SK-N-SH (cell line): ENCODE results near the gene HIBADH. TPM values are rescaled to one million over a fixed set of nuclear protein-coding genes. Genes with fewer than 3 reads are reported as not detected.

Source experiments
- CTCF ChIA-PET: fragments of 300-600, 350-600 bp; formaldehyde crosslinking; extraction: SDS; loops from one replicate; lab custom pipeline; 2021; lab: Yijun Ruan, JAX
- POLR2A ChIA-PET: fragments of 350-600 bp; sonication (Branson Sonifier 250); formaldehyde crosslinking; extraction: SDS; loops from one replicate; lab custom pipeline; 2020; ENCODE audit warnings: antibody characterized with exemption, inconsistent platforms; lab: Yijun Ruan, JAX
- DNase-seq: peaks from one replicate; pipeline ENCODE4 v3.0.0; 2012
- H2AFZ ChIP-seq: fragments of 200-600 bp; sonication (generic); 2 replicates; pipeline ENCODE4 v1.8.1; 2016; ENCODE audit warnings: antibody characterized with exemption, mild to moderate bottlenecking, low read depth
- H3F3A ChIP-seq: fragments of 200-600 bp; sonication (generic); replicated peaks from 2 replicates; pipeline ENCODE3; 2016; ENCODE audit warnings: antibody characterized with exemption, mild to moderate bottlenecking; ENCODE audit not compliant: insufficient read depth
- H3K27ac ChIP-seq, 2 experiments: fragments of 200-500 bp in 1 of 2; fragments of 200-600 bp in 1 of 2; sonication (Bioruptor generic) in 1 of 2; sonication (generic), shearing (Covaris generic) in 1 of 2; 2 replicates each; pipeline versions ENCODE4 v1.5.1 to v1.6.1; 2014 to 2016; ENCODE audit warnings: low read depth in 2 of 2, inconsistent platforms in 1 of 2, low read length in 1 of 2, mild to moderate bottlenecking in 1 of 2, mixed read lengths in 1 of 2
- H3K27me3 ChIP-seq: fragments of 200-600 bp; sonication (generic), shearing (Covaris generic); 2 replicates; pipeline ENCODE4 v1.6.1; 2016; ENCODE audit warnings: mixed run types; ENCODE audit not compliant: insufficient read depth
- H3K36me3 ChIP-seq, 2 experiments: fragments of 200-500 bp in 1 of 2; fragments of 200-600 bp in 1 of 2; sonication (Bioruptor generic) in 1 of 2; sonication (generic) in 1 of 2; replicated peaks in 1 of 2; 2 replicates each; pipeline versions ENCODE3 to v1.5.1; 2014 to 2016; ENCODE audit warnings: low read length in 1 of 2, mild to moderate bottlenecking in 1 of 2; ENCODE audit not compliant: insufficient read depth in 2 of 2, control insufficient read depth in 1 of 2
- H3K4me1 ChIP-seq, 2 experiments: fragments of 200-500 bp in 1 of 2; fragments of 200-600 bp in 1 of 2; sonication (Bioruptor generic) in 1 of 2; sonication (generic), shearing (Covaris generic) in 1 of 2; 2 replicates each; pipeline versions ENCODE4 v1.5.1 to v1.6.1; 2014 to 2016; ENCODE audit warnings: low read depth in 1 of 2, low read length in 1 of 2, mixed run types in 1 of 2; ENCODE audit not compliant: insufficient read depth in 2 of 2, control insufficient read depth in 1 of 2
- H3K4me2 ChIP-seq: fragments of 200-600 bp; sonication (generic), shearing (Covaris generic); 2 replicates; pipeline ENCODE4 v1.6.1; 2017; ENCODE audit warnings: mixed run types
- H3K4me3 ChIP-seq, 2 experiments: fragments of 200-500 bp in 1 of 2; fragments of 200-600 bp in 1 of 2; sonication (Bioruptor generic) in 1 of 2; sonication (generic), shearing (Covaris generic) in 1 of 2; 2 replicates each; pipeline versions ENCODE4 v1.5.1 to v1.8.1; 2014 to 2016; ENCODE audit warnings: low read depth in 2 of 2, inconsistent platforms in 1 of 2, low read length in 1 of 2, mild to moderate bottlenecking in 1 of 2, mixed read lengths in 1 of 2, moderate library complexity in 1 of 2
- H3K79me2 ChIP-seq: fragments of 200-600 bp; sonication (generic); 2 replicates; pipeline ENCODE4 v1.8.1; 2017; ENCODE audit warnings: mild to moderate bottlenecking; ENCODE audit not compliant: insufficient read depth
- H3K9ac ChIP-seq: fragments of 200-600 bp; sonication (generic); 2 replicates; pipeline ENCODE4 v1.6.1; 2017; ENCODE audit warnings: mixed run types
- H3K9me2 ChIP-seq: fragments of 200-600 bp; sonication (generic); 2 replicates; pipeline ENCODE4 v1.6.1; 2017; ENCODE audit warnings: mixed run types
- H3K9me3 ChIP-seq: fragments of 200-600 bp; sonication (generic); 2 replicates; pipeline ENCODE4 v1.6.1; 2017; ENCODE audit warnings: mixed run types, mild to moderate bottlenecking, moderate library complexity
- H4K20me1 ChIP-seq: fragments of 200-600 bp; sonication (generic); 2 replicates; pipeline ENCODE4 v1.6.1; 2017; ENCODE audit warnings: mild to moderate bottlenecking, mixed run types; ENCODE audit not compliant: insufficient read depth
- CHD2 ChIP-seq: fragments of 150-350 bp; IDR thresholded peaks from 2 replicates; pipeline ENCODE4 v1.6.1; 2018; ENCODE audit warnings: low read length; ENCODE audit not compliant: partially characterized antibody
- EZH2phosphoT487 ChIP-seq: fragments of 200-600 bp; sonication (generic); IDR thresholded peaks from 2 replicates; pipeline ENCODE4 v1.6.1; 2017; ENCODE audit warnings: low read depth, mixed run types, mild to moderate bottlenecking, antibody characterized with exemption, moderate library complexity, borderline replicate concordance
- FOXJ3 ChIP-seq: sonication (generic); formaldehyde crosslinking; IDR thresholded peaks from 2 replicates; pipeline ENCODE4 v1.5.1; 2020; ENCODE audit warnings: mild to moderate bottlenecking, missing genetic modification reagents
- GABPA ChIP-seq: IDR thresholded peaks from 2 replicates; pipeline ENCODE4 v1.4.0; 2012; ENCODE audit warnings: low read depth, mild to moderate bottlenecking
- MEF2A ChIP-seq: IDR thresholded peaks from 2 replicates; pipeline ENCODE4 v1.4.0; 2012; ENCODE audit warnings: low read depth, borderline replicate concordance
- MXI1 ChIP-seq: IDR thresholded peaks from 2 replicates; pipeline ENCODE4 v1.6.1; 2012; ENCODE audit warnings: mild to moderate bottlenecking, low read depth, low read length, improper control_type of control experiment
- PBX3 ChIP-seq: IDR thresholded peaks from 2 replicates; pipeline ENCODE4; 2012
- RAD21 ChIP-seq: IDR thresholded peaks from 2 replicates; pipeline ENCODE4 v1.6.1; 2012; ENCODE audit warnings: mild to moderate bottlenecking, low read length
- RCOR1 ChIP-seq: fragments of 150-350 bp; IDR thresholded peaks from 2 replicates; pipeline ENCODE4 v1.6.1; 2017; ENCODE audit warnings: antibody characterized with exemption, low read length
- REST ChIP-seq: IDR thresholded peaks from 2 replicates; pipeline ENCODE4 v1.6.1; 2012; ENCODE audit warnings: mild to moderate bottlenecking, low read depth, low read length, moderate library complexity
- SMC3 ChIP-seq: IDR thresholded peaks from 2 replicates; pipeline ENCODE4 v1.6.1; 2012; ENCODE audit warnings: low read depth, low read length, improper control_type of control experiment
- TCF12 ChIP-seq: IDR thresholded peaks from 2 replicates; pipeline ENCODE4 v1.4.0; 2012
- USF1 ChIP-seq: IDR thresholded peaks from 2 replicates; pipeline ENCODE4 v1.4.0; 2012; ENCODE audit warnings: low read depth, borderline replicate concordance
- YY1 ChIP-seq: IDR thresholded peaks from 2 replicates; pipeline ENCODE4 v1.4.0; 2012; ENCODE audit warnings: low read depth, mild to moderate bottlenecking
- WGBS: methylation state at CpG from one replicate; pipeline ENCODE4 v1.1.6; 2017; ENCODE audit warnings: low lambda C conversion rate; 5-methylcytosine and 5-hydroxymethylcytosine counted together
- polyA plus RNA-seq, 3 experiments: library from polyadenylated mRNA; depleted of rRNA; stranded (reverse); fragments of >200 nt; gene quantifications; 2 replicates each; pipeline ENCODE4 v1.2.3, GENCODE V29; 2012

The HIBADH gene
- polyA plus RNA-seq, 1 of the 3 experiments (the other 2 are of a cell fraction), result 71.8 TPM

- no peaks in the 10 kb centered on the region for H3K36me3 ChIP-seq
- no peak overlapping the region for H3K4me3 ChIP-seq
- H3F3A ChIP-seq, result no peaks in the 10 kb centered on the region
- 4% methylated on average over 1 of the region's 1 CpG for WGBS
- H3K4me1 ChIP-seq, result no peaks in the 10 kb centered on the region
- H3K27ac ChIP-seq, result no peak overlapping the region
- H3K9me2 ChIP-seq, result no peaks in the 10 kb centered on the region
- ChIA-PET POLR2A (no interaction called here), CTCF (interaction anchor here (1.2 kb wide), 1 partner anchor 98 kb away, joined by 3 read pairs; no protein-coding TSS in a partner anchor)
- H3K27me3 ChIP-seq, result no peaks in the 10 kb centered on the region
- TF ChIP-seq MXI1 (no peak), REST (no peak), PBX3 (no peak), TCF12 (no peak), GABPA (no peak), USF1 (no peak), RAD21 (no peak), MEF2A (no peak), YY1 (no peak), SMC3 (no peak), FOXJ3 (CRISPR knock-in tag) (no peak), RCOR1 (no peak), EZH2phosphoT487 (no peak), CHD2 (no peak)
- no peak overlapping the region for H3K9ac ChIP-seq
- no peak overlapping the region for H2AFZ ChIP-seq
- H4K20me1 ChIP-seq, result no peaks in the 10 kb centered on the region
- H3K9me3 ChIP-seq, result no peaks in the 10 kb centered on the region
- no peak overlapping the region for H3K4me2 ChIP-seq
- DNase-seq, result no peak
- H3K79me2 ChIP-seq, result no peaks in the 10 kb centered on the region
Observed at GRCh38 chr7:27478084-27478483, 184.6 kb downstream of the HIBADH start.
